OCI-M2 (cell line): ENCODE results near the gene KLF9.

Experiments
- DNase-seq: peaks from one replicate; lab custom pipeline; 2025; ENCODE audit not compliant: unreplicated experiment; lab: John Stamatoyannopoulos, UW

Gene KLF9

GRCh38 chr9:70422371-70423043 is 8.1 kb upstream of the KLF9 start:
- DNase-seq: no peak

- DNase-seq: no peak
Measured at GRCh38 chr9:70421272-70422180, 7.1 kb upstream of the KLF9 start.

DNA sequence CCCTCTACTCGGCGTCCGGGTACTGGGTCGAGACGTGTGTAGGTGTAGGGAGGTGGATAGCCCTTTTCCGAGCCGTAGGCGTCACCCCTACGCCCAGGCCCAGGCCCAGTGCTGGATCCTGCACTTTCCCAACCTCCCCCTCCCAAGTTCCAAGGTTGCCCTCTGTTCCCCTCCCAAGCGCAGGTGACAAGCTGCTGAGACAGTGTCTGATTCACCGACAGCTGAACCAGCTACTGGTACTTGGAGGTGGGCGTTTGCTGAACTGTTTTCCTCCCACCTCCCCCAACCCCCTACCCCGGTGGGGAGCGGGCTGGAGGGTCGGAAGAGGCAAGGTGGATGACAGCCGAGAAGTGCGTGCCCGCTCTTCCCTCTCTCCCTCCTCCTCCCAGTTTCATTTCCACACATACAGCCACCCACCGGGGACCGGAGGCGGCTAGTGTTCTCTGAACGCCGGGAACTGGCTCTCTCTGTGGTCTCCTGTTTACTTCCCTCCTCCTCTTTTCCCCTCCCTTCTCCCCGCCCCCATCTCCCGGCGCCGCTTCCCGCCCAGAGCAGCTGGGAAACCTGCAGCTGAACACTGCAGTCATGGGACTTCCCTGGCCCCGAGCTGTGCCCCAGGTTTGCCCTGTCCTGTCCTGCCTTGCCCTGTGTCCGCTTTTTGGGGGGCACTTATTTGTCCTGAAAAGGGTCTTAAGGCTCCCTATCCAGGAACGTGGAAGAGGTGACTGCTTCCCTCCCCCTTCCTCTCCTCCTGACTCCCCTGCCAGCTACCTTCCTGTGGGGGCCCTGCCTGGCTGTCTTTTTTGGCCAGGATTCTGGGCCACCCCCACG is 6.2 kb upstream of the KLF9 start:
- no peak for DNase-seq

DNA sequence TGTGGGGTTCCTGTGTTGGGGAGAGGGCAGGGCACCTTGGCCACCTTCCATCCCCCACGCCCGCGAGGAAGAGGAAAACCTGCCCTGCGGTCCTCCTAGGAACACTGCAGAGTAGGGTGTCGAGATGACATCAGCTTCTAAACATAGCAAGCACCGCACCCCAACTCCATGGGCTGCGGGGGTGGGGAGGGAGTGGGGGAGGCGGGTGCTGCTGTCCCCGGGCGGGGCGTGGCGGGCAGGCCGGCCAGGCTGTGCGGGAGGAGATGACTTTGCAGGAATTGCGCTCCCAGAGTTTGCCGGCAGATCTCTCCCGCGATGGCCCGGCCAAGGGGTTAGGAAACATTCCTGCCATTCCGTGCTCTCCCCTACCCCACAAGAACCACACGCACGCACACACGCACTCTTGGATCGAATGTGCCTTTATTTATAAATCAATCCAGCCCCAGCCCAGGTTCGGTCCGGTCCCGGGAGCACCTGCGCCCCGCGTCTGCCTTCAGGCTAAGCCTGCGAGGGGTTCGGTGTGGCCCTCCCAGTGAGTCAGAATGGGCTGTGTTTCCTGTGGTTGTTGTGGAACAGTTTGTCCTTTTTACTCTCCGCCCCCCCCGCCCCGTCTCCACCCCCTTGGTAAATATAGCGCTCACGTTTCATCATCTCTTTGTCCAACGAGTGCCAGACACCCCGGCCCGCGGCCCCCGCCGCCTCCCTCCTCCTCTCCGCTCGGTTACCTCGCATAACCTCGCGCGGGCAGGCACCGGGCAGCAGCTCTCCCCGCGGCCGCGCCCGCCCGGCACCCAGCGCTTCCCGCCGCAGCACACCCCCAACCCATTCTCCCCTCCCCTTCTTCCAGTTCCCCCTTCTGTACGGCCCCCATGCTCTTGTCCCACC is 5.3 kb upstream of the KLF9 start:
- DNase-seq: peak; percentile 33

DNA sequence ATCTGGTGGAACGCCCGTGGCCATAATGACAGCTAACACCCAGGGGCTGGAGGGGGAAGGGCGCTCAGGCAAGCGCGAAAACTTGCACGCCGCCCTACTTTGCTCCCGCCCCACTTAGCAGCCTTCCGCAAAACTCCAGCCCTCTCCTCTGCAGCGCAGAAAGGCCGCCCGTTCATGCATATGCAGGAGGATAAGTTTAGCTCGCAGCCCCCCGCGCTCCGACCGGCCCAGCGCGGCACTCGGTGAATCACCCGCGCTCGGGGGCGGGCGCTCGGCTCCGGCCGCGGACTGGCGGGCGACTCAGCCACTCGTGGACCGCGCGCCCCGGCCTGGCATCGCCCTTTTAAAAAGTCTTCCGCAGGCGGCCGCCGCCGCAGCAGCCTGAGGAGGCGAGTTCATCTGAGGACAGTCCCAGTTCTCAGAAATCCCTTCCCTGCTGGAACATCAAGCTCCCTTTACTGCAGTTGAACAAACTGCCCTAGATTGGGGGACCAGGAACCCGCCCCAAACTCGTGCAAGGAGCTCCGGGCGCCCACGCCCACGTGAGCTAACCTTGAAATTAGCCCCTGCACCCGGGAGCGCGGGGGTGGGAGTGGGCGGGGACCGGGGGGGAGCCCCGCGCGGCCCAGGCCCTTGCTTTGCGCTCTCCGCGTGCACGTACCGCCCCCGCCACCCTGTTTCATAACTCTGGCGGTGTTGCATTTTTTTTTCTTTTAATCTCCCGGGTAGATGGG is 4.5 kb upstream of the KLF9 start:
- peak; percentile 59 for DNase-seq

DNA sequence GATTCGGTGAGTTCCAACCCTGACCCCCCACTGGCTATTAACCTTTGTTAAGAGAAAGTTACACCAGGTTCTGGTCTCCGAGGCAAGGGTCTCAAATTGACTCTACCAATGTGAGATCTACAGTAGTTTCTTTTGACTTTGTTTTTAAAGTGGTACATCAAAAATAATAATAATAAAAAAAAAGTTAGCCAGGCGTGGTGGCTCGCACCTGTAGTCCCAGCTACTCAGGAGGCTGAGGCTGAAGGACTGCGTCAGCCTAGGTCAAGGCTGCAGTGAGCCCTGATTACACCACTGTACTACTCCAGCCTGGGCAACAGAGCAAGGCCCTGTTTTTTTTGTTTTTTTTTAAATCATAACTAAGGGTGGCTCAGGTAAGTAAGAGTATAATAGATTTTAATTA is 1.0 kb upstream of the KLF9 start:
- DNase-seq: no peak

- no peak for DNase-seq
Measured at GRCh38 chr9:70415041-70415440, 584 bp upstream of the KLF9 start.

DNA sequence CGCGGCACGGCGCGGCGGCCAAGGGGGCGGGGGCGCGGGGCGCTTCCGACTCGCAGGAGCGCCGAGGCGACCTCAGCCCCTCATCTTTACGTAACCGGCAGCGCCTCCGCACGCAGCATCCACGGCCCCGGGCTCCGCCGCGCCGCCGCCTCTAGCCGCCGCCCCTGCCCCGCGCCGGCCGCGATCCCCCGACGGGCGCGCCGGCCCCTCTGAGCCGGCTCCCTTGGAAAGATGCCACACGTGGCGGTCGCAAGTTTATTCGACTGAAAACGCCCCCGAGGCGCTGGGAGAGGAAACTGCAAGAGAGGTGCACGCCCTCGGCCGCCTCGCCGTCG is 1.0 kb downstream of the KLF9 start:
- DNase-seq: no peak

DNA sequence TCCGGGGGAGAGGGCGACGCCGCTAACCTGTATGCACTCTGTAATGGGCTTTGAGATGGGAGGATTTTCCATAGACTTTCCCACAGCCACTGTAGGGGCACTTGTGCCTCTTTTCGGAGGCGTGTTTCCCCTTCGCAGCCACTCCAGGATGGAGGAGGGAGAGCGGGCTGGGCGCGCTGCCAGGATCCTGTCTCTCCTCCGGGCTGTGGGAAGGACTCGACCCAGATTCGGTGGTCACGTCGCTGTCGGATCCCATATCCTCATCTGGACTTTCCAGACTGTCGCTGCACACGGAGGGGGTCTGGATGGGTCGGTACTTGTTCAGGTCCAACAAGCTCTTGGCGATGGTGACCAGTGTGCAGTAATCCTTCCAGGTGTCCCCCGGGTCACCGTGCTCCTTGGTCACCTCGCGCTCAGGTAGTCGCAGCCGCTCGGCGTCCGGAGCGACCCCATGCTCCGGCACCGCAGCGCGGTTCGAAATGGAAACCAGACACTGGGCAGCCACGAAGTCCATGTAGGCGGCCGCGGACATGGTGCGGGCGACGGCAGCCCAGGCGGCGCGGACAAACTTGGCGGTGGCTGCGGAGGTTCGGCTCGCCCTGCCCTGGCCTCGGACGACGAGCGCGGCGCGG is 1.5 kb downstream of the KLF9 start:
- DNase-seq: no peak

DNA sequence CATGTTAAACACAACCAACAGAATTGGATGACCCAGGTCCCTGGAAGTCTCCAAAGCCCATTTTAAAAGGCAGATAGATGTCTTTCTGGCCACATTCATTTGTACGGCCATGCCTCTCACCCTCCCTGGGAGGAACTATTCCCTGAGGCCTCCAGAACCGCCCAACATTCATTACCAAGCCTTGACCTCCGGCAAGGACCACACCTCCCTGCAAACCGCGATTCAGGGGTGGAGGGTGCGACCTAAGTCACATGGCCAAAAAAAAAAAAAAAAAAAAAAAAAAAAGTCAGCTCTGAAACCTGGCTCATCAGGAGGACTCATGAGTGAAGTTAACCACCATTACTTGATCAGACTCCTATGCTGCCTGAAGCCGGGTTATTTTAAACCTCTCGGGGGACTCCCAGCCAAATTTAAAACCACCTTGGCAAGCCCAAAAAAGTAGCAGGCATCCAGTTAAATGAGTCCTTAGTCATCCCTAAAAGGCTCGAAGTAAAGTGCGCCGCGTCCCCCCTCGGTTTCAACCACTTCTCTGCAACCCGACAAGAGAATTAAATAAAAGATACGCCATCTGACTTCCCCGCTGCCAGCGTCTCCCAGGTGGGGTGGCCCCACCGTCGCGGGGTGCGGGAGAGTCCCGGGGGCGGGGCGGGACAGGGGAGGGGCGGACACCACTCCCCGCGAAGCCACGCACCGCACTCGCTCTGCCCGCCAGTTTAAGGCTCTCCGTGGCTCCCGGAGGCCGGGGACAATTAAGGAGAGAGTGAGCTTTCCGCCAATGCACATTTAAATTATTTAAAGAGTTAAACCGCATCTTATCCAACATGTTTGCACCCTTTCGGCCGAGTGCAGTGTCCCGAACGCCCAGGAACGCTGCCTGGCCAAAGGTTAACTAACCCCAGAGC is 2.3 kb downstream of the KLF9 start:
- DNase-seq: peak; percentile 78

DNA sequence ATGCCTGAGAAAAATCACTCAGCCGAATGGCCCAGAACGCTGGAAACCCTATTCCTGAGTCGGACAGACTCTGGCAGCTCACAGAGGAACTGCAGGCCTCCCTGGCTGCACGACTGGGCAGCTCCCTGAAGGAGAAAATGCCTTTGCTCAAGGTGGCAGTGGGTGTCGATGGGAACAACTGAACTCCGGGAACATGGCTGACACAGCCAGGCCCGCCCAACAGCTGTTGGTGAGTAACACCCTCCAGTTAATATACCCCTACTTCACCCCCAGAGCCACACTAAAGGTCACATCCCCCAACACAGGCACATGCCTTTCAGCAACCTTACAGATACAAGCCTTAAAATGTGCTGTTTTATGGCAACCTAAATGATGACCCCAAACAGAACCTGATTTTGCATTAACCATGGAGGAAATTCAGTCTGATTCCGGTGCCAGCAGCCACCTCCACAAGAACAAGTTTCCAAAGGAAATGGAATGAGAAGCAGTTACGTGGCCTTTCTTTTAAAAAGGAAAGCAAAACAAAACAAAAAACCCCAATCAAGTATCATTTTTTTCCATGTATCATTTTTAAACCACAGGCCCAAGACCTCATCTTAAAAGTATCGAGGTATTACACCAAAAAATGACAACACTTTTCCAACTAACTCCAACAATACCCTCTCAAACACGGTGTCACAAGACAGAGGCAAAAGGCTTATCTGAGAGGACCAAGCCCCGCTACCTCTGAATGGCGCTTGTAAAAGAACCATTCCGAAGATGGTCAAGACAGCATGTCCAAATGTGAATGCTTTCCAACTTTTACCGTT is 3.1 kb downstream of the KLF9 start:
- peak; percentile 78 for DNase-seq

- no peak for DNase-seq
Measured at GRCh38 chr9:70410368-70410767, 4.1 kb downstream of the KLF9 start.

DNA sequence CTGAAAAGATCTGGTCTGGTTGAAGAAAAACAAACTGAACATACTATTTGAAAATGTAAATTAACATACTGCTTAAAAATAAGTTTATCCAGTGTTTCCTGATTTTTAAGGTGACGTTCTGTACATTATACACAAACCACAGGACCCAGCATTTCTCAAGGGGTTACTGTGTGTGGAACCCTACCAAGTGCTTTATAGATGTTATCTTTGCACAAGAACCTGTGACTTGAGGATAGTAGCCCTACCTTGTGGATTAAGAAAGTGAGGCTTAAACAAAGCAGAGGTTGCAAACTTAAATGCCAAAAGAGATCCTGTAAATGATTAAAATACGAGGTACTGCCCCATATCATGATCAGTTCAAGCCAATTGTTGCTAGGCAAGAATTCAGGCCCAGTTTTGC is 4.7 kb downstream of the KLF9 start:
- DNase-seq: no peak

GRCh38 chr9:70409280-70409679 is 5.2 kb downstream of the KLF9 start:
- DNase-seq: no peak

- DNase-seq: no peak
Measured at GRCh38 chr9:70408393-70409040, 5.9 kb downstream of the KLF9 start.

- DNase-seq: no peak
Measured at GRCh38 chr9:70407081-70407503, 7.4 kb downstream of the KLF9 start.

DNA sequence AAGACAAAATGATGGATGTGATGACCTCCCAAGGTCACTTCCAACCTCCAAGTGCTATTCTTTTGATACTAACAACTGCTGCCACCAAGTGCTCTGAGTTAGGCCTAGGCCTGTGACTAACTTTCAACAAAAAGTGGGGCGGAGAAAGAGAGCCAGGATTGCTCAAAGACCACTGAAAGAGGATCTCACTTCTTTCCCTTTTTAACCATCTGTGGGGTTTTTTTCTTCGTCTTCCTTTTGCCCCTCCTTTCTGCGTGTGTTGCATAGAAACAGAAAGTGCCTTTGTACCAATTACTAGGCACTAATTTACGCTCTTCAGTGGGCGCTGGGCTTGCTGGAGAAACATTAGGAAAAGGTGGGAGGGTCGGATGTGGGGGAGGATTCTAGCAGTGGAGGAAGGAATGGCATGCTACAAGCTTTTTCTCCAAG is 8.0 kb downstream of the KLF9 start:
- DNase-seq: no peak
